DMS114 treated with DMSO at 0.1 percent for 48 hours (cell line): ENCODE measurements around the gene CHMP1A.

ENCODE experiments used
- DNase-seq: peaks from one replicate; lab custom pipeline; 2025; ENCODE audit not compliant: unreplicated experiment; lab: John Stamatoyannopoulos, UW

CHMP1A gene

GRCh38 chr16:89629827-89630610 is 27.5 kb downstream of the CHMP1A start:
- DNase-seq = no peak

- no peak for DNase-seq
Observed at GRCh38 chr16:89624777-89625761, 32.4 kb downstream of the CHMP1A start.

- DNase-seq = no peak
Observed at GRCh38 chr16:89623511-89624261, 33.8 kb downstream of the CHMP1A start.

- no peak for DNase-seq
Observed at GRCh38 chr16:89621698-89622409, 35.7 kb downstream of the CHMP1A start.

- no peak for DNase-seq
Observed at GRCh38 chr16:89621136-89621697, 36.3 kb downstream of the CHMP1A start.

GRCh38 chr16:89620406-89620841 is 37.1 kb downstream of the CHMP1A start:
- DNase-seq = no peak

- no peak for DNase-seq
Observed at GRCh38 chr16:89619840-89620239, 37.7 kb downstream of the CHMP1A start.

- no peak for DNase-seq
Observed at GRCh38 chr16:89618109-89618998, 39.2 kb downstream of the CHMP1A start.

- DNase-seq = no peak
Observed at GRCh38 chr16:89617036-89617435, 40.5 kb downstream of the CHMP1A start.

GRCh38 chr16:89616623-89617022 is 40.9 kb downstream of the CHMP1A start:
- no peak for DNase-seq

GRCh38 chr16:89615596-89616090 is 41.9 kb downstream of the CHMP1A start:
- DNase-seq = no peak

GRCh38 chr16:89615176-89615575 is 42.3 kb downstream of the CHMP1A start:
- DNase-seq = no peak

- DNase-seq = no peak
Observed at GRCh38 chr16:89613954-89614459, 43.5 kb downstream of the CHMP1A start.

- DNase-seq = no peak
Observed at GRCh38 chr16:89613231-89613953, 44.1 kb downstream of the CHMP1A start, which contains the start of gene DPEP1. Gene DPEP1 (plus strand): TSS chr16:89613642. CDS start chr16:89630411, 16,769 bp downstream.

- no peak for DNase-seq
Observed at GRCh38 chr16:89612415-89613166, 44.9 kb downstream of the CHMP1A start.

GRCh38 chr16:89610108-89610453 is 47.4 kb downstream of the CHMP1A start:
- no peak for DNase-seq
